Subcutaneous abdominal adipose tissue (tissue), 5 donors: ENCODE measurements around the gene NAV2.
"Not testable (repeated sequence)": the region's sequence is repeated elsewhere in the genome, so short reads cannot be mapped to it uniquely, and the experiment has no call there.

Experiments
- H3K27ac ChIP-seq: one replicate; pipeline ENCODE4 v1.7.0; 2013; ENCODE audit warnings: low read depth, mild to moderate bottlenecking, inconsistent platforms, low read length, moderate library complexity
- H3K27me3 ChIP-seq, 5 donors: one replicate each; pipeline ENCODE4 v1.7.0; 2013; ENCODE audit warnings: low read length in 5 of 5, inconsistent platforms in 1 of 5; ENCODE audit not compliant: control insufficient read depth in 5 of 5, insufficient read depth in 4 of 5
- H3K36me3 ChIP-seq, 5 donors: one replicate each; pipeline ENCODE4 v1.7.0; 2013; ENCODE audit warnings: low read length in 5 of 5; ENCODE audit not compliant: control insufficient read depth in 5 of 5, insufficient read depth in 5 of 5
- H3K4me1 ChIP-seq, 5 donors: one replicate each; pipeline ENCODE4 v1.7.0; 2013; ENCODE audit warnings: low read length in 5 of 5, mild to moderate bottlenecking in 3 of 5, moderate library complexity in 1 of 5; ENCODE audit not compliant: control insufficient read depth in 5 of 5, insufficient read depth in 5 of 5
- H3K4me3 ChIP-seq, 5 donors: one replicate each; pipeline ENCODE4 v1.7.0; 2013; ENCODE audit warnings: low read length in 5 of 5, low read depth in 1 of 5
- H3K9ac ChIP-seq, 5 donors: one replicate each; pipeline ENCODE4 v1.7.0; 2013; ENCODE audit warnings: low read length in 5 of 5, mild to moderate bottlenecking in 4 of 5, moderate library complexity in 3 of 5
- H3K9me3 ChIP-seq, 5 donors: one replicate each; pipeline ENCODE4 v1.7.0; 2013; ENCODE audit warnings: low read length in 5 of 5; ENCODE audit not compliant: control insufficient read depth in 5 of 5
- donor health status: healthy.
- donor health status: healthy.
- donor health status: healthy.
- donor health status: healthy.
- donor health status: healthy.

NAV2 gene

DNA sequence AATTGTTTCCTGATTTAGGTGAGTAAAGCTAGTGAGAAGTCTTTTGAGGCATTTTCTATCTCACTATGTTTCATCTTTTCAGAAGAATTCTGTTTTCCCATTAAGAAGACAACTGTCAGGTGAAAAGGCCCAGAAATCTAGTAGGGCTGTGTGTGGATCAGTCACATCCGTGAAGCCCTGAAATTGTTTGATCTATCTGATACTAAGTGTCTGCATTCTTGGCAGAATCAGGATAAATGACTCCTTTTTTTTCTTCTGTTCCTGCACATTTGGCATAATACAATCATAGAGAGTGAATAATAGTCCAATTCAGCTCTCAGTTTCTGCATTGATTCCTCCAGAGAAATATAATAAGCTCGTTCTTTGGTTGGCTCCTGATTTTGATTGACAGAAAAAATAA lies 208.3 kb downstream of the NAV2 start:
- no peak overlapping the region for H3K9ac ChIP-seq
- no peaks in the 10 kb centered on the region for H3K9me3 ChIP-seq
- H3K27me3 ChIP-seq: no peaks in the 10 kb centered on the region
- no peak overlapping the region for H3K4me3 ChIP-seq
- H3K4me1 ChIP-seq: peaks cover 0 to 19% (median 5%) of the 10 kb centered on the region in 5 donors
- peaks cover 0 to 4% (median 0%) of the 10 kb centered on the region in 5 donors for H3K36me3 ChIP-seq
- H3K27ac ChIP-seq: no peak overlapping the region

DNA sequence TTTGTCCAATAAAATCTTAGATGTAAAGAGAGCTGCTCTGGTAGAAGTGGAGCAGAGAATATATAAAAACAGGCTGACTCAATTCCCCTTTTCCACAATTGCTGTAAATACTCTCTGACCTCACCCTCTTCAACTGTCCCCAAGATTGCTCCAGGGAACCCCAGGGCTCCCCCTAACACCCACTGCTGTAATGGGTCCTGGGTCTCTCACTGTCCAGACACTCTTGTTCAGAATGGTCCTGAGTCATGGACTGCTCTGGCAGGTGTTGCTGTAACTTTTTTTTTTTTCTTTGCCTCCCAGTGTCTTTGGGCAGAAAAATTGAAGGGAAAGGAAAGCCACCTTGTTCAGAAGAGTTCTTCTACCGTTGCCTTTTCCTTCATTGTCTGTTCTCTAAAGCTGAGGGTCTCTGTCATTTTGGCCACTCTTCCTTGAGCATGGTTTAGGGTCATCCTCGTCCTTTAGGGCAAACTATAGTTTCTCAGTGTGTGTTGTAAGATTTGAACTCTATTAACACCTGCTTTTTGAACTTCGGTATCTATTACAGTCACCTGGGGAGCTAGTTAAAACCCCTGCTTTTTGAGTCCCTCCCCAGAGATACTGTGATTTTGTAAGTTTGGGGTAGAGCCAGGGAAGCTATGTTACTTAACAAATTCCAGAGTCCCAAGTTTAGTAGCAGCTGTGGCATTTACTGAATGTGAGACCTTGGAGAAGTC lies 209.5 kb downstream of the NAV2 start:
- Histone ChIP-seq H3K4me3 (no peak overlapping the region), H3K27me3 (no peaks in the 10 kb centered on the region), H3K9ac (no peak overlapping the region), H3K9me3 (no peaks in the 10 kb centered on the region), H3K27ac (no peak overlapping the region), H3K4me1 (peaks cover 0 to 19% (median 5%) of the 10 kb centered on the region in 5 donors), H3K36me3 (peaks cover 0 to 2% (median 0%) of the 10 kb centered on the region in 5 donors)

DNA sequence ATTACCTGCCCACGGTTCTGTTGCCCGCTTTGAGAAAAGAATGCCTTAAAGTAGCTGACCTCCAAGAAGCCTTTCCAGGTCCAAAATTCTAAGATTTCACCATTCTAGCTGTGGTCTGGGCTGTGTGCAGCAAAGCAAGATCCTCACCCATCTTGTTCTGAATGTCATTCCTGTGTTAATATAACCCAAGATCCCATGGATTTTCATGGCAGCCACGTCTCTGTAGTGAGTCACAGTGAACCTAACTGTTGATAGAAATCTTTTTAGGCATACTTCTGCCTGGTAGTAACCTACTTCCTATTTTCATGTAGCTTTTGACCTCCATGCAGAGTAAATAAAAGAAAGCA lies 210.0 kb downstream of the NAV2 start:
- Histone ChIP-seq H3K4me1 (peaks cover 0 to 19% (median 5%) of the 10 kb centered on the region in 5 donors), H3K27ac (no peak overlapping the region), H3K4me3 (no peak overlapping the region), H3K9me3 (no peaks in the 10 kb centered on the region), H3K36me3 (no peaks in the 10 kb centered on the region), H3K27me3 (no peaks in the 10 kb centered on the region), H3K9ac (no peak overlapping the region)

DNA sequence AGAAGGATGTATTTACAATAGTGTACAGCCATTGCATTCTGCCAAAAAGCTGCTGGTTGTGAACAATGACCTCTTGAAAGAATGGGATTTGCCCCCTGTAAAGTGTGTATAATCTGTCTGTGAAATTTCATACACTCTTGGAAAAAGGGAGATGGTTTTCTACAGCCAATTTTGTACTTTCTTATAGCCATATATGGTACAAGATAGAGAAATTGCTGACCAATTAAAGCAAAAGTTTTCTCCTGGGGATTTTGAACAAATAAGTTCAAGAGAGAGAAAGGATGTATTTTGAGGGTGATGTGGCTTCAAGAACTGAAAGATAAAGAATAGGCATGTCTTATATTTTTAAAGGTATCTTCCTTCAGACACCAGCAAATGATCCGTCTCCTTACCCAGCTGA lies 211.0 kb downstream of the NAV2 start:
- Histone ChIP-seq H3K9me3 (no peaks in the 10 kb centered on the region), H3K4me1 (peaks cover 0 to 19% (median 5%) of the 10 kb centered on the region in 5 donors), H3K27me3 (no peaks in the 10 kb centered on the region), H3K9ac (no peak overlapping the region), H3K27ac (no peak overlapping the region), H3K4me3 (no peak overlapping the region), H3K36me3 (no peaks in the 10 kb centered on the region)

DNA sequence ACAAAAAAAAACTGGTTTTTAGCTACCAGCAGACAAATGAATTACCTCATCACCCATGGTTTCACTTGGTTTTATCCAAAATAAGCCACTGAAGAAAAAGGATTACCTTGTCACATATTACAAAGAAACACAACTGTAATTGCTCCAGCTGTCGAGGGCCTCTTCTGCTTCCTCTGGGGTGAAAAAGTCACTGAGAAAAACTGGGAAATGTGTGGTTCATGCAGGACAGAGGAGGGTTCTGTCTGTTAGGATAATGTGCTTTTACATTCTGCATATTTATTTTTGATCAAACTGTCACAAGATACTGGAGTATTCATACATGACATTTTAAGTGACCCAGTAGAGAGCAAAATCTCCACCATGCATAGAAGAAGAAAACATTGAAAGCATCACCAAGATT lies 211.7 kb downstream of the NAV2 start:
- Histone ChIP-seq H3K27me3 (no peaks in the 10 kb centered on the region), H3K9me3 (no peaks in the 10 kb centered on the region), H3K9ac (no peak overlapping the region), H3K4me1 (peaks cover 0 to 13% (median 3%) of the 10 kb centered on the region in 5 donors), H3K36me3 (no peaks in the 10 kb centered on the region), H3K27ac (no peak overlapping the region), H3K4me3 (no peak overlapping the region)

DNA sequence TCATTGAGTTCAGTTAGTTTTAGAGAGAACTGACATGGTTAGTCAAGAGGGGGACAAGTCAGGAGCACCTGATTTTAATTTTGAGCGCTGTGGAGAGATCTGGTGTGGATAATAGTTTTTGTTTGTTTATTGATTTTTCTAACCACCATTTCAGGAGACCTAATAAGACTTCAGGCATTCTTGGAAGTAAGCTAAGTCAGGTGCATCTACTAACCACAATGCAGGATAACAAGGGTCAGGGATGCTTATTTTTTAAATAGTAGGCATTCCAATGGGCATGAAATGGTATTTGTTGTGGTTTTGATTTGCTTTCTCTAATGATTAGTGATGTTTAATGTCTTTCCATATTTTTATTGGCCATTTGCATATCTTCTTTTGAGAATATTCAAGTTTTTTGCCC lies 212.1 kb downstream of the NAV2 start:
- Histone ChIP-seq H3K9ac (no peak overlapping the region), H3K36me3 (no peaks in the 10 kb centered on the region), H3K4me1 (peaks cover 0 to 9% (median 0%) of the 10 kb centered on the region in 5 donors), H3K27ac (no peak overlapping the region), H3K9me3 (no peaks in the 10 kb centered on the region), H3K4me3 (no peak overlapping the region), H3K27me3 (no peaks in the 10 kb centered on the region)

DNA sequence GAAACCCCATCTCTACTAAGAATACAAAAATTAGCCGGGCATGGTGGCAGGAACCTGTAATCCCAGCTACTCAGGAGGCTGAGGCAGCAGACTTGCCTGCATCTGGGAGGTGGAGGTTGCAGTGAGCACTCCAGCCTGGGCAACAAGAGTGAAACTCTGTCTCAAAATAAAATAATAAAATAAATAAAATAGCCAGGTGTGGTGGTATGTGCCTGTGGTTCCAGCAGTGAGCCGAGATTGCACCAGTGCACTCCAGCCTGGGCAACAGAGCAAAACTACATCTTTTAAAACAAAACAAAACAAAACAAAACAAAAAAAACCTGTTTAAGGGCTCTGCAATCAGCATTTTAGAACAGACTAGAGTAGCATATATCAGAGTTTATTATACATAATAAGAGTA lies 214.8 kb downstream of the NAV2 start:
- H3K27ac ChIP-seq, H3K27me3 ChIP-seq, H3K9ac ChIP-seq, H3K9me3 ChIP-seq, H3K36me3 ChIP-seq, H3K4me3 ChIP-seq: not testable (repeated sequence)
- H3K4me1 ChIP-seq: peaks cover 0 to 14% (median 11%) of the 10 kb centered on the region in 5 donors

DNA sequence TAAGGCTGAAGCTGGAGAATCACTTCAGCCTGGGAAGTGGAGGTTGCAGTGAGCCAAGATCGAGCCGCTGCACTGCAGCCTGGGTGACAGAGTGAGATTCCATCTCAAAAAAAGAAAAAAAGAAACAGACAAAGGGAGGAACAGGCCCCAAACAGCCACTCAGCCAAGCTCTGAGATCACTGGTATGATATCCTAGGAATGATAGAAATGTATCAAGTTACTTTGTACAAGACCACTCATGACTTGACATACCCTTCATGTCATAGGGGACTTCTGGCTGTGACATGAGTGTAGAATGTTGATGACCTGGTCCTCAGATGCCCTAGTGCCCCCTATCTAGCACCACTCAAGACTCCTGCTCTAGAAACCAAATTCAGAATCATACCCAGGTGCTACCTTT lies 216.5 kb downstream of the NAV2 start:
- peaks cover 0 to 11% (median 8%) of the 10 kb centered on the region in 5 donors for H3K4me1 ChIP-seq
- no peak overlapping the region for H3K4me3 ChIP-seq
- peaks cover 0 to 11% (median 5%) of the 10 kb centered on the region in 5 donors for H3K36me3 ChIP-seq
- H3K9me3 ChIP-seq: no peaks in the 10 kb centered on the region
- no peak overlapping the region for H3K9ac ChIP-seq
- no peak overlapping the region for H3K27ac ChIP-seq
- H3K27me3 ChIP-seq: no peaks in the 10 kb centered on the region

DNA sequence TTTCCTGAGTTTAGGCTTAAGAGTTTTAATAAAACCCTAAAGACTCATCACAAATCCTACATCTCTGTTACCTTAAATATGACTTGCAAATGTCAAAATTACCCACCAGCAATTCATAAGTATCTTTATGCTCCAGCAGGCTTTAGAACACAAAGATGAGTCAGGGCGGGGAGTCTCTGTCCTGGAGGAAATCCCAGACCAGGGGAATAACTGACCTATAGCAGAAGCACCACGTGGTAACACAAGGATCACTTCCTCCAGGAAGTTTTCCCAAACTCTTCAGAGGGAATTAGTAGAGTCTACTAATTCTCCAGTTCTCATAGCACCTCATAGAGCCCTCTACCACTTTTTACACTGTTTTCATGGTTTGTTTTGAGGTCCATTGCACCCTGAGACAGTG lies 217.0 kb downstream of the NAV2 start:
- H3K27me3 ChIP-seq: no peaks in the 10 kb centered on the region
- H3K9ac ChIP-seq: no peak overlapping the region
- peaks cover 0 to 15% (median 5%) of the 10 kb centered on the region in 5 donors for H3K36me3 ChIP-seq
- H3K27ac ChIP-seq: no peak overlapping the region
- H3K4me3 ChIP-seq: no peak overlapping the region
- peaks cover 0 to 11% (median 8%) of the 10 kb centered on the region in 5 donors for H3K4me1 ChIP-seq
- no peaks in the 10 kb centered on the region for H3K9me3 ChIP-seq

DNA sequence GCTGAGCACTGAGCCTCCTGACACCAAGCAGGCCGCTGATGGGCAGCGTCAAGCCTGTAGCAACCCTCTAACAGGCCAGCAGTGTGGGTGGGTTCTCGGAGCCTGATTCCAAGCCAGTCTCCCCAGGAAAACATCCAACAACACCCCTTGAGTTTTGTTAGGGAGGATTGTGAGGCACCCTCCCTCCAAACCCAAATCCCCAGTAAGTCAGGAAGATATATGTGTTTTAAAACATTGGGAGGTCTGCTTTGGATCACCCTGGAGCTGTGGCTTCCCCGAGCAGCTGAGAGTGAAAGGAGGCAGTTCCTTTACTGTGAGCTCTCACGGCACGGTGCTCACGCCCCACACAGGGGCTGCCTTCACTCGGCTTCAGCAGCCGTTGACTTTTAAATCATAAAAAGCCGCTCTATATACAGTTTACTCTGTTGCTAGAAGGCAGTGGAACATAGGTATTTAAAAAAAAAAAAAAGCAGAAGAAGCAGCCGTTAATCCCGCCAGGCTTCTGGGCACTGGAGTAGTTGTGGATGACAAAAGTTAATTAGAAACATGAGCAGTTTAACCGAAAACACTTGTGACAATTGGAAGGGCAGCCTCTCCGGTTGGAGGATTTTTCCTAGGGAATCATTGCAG lies 218.6 kb downstream of the NAV2 start:
- peaks cover 0 to 11% (median 8%) of the 10 kb centered on the region in 5 donors for H3K4me1 ChIP-seq

More for the DNA sequence above, 218.6 kb downstream of the NAV2 start:
- H3K36me3 ChIP-seq: peaks cover 0 to 17% (median 5%) of the 10 kb centered on the region in 5 donors
- H3K27ac ChIP-seq: no peak overlapping the region
- peak overlapping the region in 1 of 5 donors; percentile 27 for H3K9ac ChIP-seq
- peak overlapping the region in 2 of 5 donors; percentile 11 to 36 for H3K4me3 ChIP-seq
- no peaks in the 10 kb centered on the region for H3K9me3 ChIP-seq
- H3K27me3 ChIP-seq: no peaks in the 10 kb centered on the region
